SK-MEL-5 (cell line): ENCODE results near the gene RHO. TPM values are rescaled to one million over a fixed set of nuclear protein-coding genes. Genes with fewer than 3 reads are reported as not detected.
"Not testable (repeated sequence)": the region's sequence is repeated elsewhere in the genome, so short reads cannot be mapped to it uniquely, and the experiment has no call there.

Source experiments
- DNase-seq: peaks from one replicate; pipeline ENCODE4 v3.0.0-alpha.2; 2016; ENCODE audit warnings: low read depth, low spot score
- in situ Hi-C: cut with HindIII; loops from 2 replicates; pipeline ENCODE4 v1.10.0; 2016; ENCODE audit warnings: low sequenced_read_pairs, high pct_unique_total_duplicates, low pct_unique_long_range_greater_than_20kb
- total RNA-seq: library from RNA; depleted of rRNA; stranded (reverse); fragments of >200 nt; shearing (Covaris generic); gene quantifications from 2 replicates; pipeline ENCODE4 v1.2.3, GENCODE V29; 2014

Gene RHO
- total RNA-seq, 1 experiment from 2014 or later, result not detected

DNA sequence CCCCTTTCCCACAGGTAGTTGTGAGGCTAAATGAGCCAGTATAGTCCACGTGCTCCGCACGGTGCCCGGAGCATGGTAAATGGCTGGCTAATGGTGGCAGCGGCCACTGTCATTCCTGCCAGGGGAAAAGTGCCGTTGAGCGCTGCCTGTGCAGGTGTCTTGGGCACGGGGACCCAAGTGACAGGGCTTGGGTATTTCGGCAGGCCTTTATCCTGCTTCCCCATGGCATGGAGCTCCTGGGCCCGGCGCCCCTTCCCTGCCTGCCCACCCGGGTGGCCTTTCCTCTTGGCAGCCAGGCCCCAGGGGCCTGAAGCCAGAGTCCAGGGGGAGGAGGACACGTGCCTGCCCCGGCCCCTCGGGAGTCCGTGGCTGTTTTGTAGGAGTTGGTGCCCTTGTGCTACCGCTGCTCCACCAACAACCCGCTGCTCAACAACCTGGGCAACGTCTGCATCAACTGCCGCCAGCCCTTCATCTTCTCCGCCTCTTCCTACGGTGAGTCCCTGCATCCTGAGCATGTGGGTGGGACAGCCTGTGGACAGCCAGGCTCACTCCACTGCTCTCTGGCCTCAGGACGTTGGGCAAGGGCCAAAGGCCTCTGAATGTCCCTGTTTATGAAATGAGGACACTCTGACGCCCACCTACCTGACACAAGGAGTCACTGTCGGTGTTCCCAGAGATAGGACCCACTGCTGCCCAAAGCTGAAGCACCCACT, 13.2 kb upstream of the RHO start:
- DNase-seq, in situ Hi-C loops: not testable (repeated sequence)

GRCh38 chr3:129515821-129516432, 12.5 kb upstream of the RHO start:
- DNase-seq, in situ Hi-C loops: not testable (repeated sequence)

DNA sequence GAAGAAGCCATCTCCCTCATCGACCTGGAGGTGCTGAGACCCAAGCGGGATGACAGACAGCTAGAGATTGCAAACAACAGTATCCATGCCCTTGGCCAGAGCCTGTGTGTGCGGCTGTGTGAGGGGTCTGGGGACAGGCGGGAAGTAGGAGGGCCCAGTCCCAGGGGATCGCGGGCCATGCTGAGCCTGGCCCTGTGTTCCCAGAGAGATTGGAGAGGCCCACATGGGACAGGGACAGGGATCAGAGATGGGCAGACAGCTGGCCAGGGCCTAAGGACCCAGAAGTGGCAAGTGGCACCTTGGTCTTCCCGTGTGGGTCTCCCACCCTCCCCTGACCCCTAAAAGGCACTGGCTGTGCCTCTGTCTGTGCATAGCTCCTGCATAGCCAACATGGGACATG, 10.9 kb upstream of the RHO start:
- DNase-seq, result no peak
- in situ Hi-C loops, result no loop called here

DNA sequence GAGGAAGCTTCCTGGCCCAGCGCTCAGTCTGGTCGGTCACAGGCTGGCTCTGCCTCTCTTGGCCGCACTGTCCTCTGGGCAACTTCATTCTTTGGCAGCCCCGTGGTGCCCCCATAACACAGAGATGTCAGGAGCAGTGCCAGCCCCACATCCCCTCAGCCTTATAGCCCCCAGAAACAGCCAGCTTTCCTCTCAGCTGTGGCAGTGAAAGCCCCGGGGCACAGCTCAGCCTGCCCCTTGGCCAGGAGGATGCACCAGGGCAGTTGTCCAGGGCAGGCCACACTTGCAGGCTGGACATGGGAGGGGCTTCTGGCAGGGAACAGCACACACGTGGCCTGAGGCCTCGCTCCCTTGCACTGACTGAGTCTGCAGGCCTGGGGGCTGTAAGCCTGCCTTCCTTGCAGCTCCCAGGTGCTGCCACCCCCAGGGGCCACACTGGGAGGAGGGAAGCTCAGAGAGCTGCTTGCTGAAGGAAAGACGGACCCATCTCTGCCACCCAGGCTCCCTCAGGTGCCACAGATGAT, 10.3 kb upstream of the RHO start:
- no peak for DNase-seq
- in situ Hi-C loops, result no loop called here

DNA sequence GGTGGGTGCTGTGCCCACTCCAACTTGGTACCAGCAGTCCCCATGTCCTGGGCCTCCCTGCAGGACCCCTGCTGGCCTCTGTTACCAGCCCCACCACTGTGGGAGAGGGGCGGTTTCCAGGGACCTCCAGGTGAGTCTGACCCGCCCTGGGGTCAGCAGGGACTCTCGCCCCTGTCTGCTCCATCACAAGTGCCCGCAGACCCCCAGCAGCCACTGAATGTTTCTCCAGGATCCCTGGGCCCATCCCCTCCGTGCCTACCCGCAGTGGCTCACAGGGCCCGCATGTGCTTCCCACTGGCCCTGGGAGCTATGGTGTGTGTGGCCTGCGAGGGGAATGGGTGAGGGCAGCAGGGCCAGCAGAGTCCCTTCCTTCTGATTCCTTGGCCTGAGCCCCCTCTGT, 9.9 kb upstream of the RHO start:
- DNase-seq, result no peak
- in situ Hi-C loops, result no loop called here

DNA sequence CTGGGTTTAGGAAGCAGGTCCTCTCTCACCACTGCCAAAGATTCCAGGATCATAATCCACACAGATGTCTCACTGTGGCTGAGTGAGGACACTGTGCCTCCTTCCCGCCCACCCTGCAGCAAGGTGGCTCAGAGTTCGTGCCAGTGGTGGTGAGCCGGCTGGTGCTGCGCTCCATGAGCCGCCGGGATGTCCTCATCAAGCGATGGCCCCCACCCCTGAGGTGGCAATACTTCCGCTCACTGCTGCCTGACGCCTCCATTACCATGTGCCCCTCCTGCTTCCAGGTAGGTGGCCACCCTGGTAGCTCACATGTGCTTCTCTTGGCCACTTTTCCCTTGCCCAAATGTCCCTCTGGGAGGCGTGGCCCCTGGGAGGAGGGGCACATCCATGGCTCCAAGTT, 9.0 kb upstream of the RHO start:
- in situ Hi-C loops, result no loop called here
- no peak for DNase-seq

DNA sequence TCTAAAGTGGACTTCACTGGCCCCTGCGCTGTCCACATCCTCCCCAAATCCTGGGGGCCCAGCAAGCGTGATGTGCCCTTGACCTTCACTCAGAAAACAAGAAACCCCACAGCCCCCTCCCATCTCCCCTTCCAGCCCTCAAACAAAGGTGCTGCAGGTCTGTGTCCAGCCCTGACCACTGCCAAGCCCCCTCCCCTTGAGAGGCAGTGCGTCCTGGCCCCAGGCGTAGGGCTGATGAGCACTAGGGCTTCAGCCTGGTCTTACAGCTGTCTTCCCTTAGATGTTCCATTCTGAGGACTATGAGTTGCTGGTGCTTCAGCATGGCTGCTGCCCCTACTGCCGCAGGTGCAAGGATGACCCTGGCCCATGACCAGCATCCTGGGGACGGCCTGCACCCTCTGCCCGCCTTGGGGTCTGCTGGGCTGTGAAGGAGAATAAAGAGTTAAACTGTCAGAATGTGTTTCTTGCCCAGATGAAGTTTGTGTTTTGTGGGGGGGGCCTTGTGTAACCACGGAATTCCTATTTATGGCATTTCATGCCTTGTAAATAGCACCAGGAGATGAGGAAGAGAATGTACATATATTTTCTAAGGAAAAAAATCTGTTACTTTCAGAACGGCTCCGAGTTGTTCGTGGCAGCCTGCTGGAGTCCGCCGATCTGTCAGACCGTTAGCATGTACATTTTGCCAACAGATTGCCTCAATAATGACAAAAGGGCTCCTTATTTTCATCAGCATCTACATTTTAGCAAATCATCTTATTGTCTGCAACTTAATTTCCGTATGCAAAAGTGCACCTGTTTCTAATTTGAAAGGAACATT, 8.3 kb upstream of the RHO start:
- DNase-seq, result no peak
- in situ Hi-C loops, result no loop called here

DNA sequence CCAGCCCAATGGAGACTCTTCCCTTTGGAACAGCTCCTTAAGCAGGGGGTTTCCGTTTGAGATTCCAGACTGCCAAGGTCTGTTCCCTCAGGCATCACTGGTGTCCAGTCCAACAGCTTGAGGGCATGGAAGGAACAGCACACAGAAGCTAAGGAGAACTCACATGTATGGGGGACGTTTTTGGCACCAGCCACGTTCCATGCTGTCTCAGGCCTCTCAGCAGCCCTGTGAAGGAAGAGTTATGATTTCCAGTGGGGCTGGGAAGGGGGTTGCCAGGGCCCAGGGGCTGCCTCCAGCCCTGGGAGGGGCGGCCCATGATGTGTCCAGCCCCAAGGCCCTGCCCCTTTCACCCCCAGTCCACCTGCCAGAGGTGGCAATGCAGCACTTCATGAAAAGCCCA, 7.5 kb upstream of the RHO start:
- DNase-seq, result no peak
- in situ Hi-C loops, result no loop called here

DNA sequence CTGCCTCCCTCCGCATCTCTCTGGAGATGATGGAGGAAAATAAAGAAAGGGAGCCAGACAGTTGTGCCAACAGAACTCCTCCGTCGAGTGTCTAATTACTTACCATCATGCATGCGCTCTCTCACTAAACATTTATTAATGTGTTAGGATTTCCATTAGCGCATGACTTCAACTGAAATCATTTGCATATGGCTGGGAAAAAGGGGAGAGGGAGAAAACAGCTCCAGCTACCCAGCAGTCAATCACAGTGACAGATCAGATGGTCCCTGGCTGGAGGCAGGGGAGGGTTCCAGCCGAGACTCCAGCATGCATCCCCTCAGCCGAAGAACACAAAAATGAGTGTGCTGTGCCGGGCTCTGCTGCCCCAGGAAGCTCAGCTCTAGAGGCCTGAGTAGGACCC, 6.8 kb upstream of the RHO start:
- in situ Hi-C loops, result no loop called here
- DNase-seq, result no peak

GRCh38 chr3:129522953-129523352, 5.5 kb upstream of the RHO start:
- in situ Hi-C loops, result no loop called here
- no peak for DNase-seq

- in situ Hi-C loops, result no loop called here
- no peak for DNase-seq
These were observed 4.4 kb upstream of the RHO start for GRCh38 chr3:129524081-129524480.

GRCh38 chr3:129525341-129525968, 3.0 kb upstream of the RHO start:
- no peak for DNase-seq
- in situ Hi-C loops, result no loop called here

- no peak for DNase-seq
- in situ Hi-C loops, result no loop called here
These were observed 2.1 kb upstream of the RHO start for GRCh38 chr3:129526121-129526900.

DNA sequence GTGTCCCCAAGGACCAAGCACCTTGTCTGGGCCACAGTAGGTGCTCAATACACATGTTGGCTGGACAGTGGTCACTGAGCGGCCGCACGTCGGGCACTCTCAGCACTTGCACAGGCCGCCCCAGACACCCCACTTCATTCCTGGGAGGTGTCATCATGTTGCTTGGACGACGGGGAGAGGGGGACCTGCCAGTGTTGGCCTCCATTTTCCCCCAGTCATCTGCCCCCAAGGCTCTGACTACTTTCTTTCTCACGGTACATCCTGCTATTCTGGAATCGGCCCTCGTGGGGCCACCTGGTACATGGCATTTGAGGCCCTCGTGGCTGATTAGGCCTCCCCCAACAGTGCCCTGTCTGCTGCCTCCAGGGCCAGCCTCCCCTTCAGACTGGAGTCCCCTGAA, 1.2 kb upstream of the RHO start:
- no peak for DNase-seq
- in situ Hi-C loops, result no loop called here

DNA sequence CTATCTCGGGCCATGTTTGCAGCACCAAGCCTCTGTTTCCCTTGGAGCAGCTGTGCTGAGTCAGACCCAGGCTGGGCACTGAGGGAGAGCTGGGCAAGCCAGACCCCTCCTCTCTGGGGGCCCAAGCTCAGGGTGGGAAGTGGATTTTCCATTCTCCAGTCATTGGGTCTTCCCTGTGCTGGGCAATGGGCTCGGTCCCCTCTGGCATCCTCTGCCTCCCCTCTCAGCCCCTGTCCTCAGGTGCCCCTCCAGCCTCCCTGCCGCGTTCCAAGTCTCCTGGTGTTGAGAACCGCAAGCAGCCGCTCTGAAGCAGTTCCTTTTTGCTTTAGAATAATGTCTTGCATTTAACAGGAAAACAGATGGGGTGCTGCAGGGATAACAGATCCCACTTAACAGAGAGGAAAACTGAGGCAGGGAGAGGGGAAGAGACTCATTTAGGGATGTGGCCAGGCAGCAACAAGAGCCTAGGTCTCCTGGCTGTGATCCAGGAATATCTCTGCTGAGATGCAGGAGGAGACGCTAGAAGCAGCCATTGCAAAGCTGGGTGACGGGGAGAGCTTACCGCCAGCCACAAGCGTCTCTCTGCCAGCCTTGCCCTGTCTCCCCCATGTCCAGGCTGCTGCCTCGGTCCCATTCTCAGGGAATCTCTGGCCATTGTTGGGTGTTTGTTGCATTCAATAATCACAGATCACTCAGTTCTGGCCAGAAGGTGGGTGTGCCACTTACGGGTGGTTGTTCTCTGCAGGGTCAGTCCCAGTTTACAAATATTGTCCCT, 1.2 kb downstream of the RHO start:
- in situ Hi-C loops, result no loop called here
- DNase-seq, result no peak

DNA sequence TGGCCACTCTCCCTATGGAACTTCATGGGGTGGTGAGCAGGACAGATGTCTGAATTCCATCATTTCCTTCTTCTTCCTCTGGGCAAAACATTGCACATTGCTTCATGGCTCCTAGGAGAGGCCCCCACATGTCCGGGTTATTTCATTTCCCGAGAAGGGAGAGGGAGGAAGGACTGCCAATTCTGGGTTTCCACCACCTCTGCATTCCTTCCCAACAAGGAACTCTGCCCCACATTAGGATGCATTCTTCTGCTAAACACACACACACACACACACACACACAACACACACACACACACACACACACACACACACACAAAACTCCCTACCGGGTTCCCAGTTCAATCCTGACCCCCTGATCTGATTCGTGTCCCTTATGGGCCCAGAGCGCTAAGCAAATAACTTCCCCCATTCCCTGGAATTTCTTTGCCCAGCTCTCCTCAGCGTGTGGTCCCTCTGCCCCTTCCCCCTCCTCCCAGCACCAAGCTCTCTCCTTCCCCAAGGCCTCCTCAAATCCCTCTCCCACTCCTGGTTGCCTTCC, 1.9 kb downstream of the RHO start:
- no peak for DNase-seq
- in situ Hi-C loops, result no loop called here

- DNase-seq, result no peak
- in situ Hi-C loops, result no loop called here
These were observed 2.4 kb downstream of the RHO start for GRCh38 chr3:129530821-129531220.
